Hematopoietic multipotent progenitor cell treated with erythropoietin and hydrocortisone succinate and interleukin-3 and kit ligand, for 17 days (in vitro differentiated cells): ENCODE measurements around the gene EXOG.

Source experiments
- DNase-seq: peaks from one replicate; pipeline ENCODE4 v3.0.0-alpha.2; 2015; ENCODE audit warnings: low spot score

EXOG gene

GRCh38 chr3:38473229-38473628 is 22.9 kb upstream of the EXOG start:
- DNase-seq = no peak

DNA sequence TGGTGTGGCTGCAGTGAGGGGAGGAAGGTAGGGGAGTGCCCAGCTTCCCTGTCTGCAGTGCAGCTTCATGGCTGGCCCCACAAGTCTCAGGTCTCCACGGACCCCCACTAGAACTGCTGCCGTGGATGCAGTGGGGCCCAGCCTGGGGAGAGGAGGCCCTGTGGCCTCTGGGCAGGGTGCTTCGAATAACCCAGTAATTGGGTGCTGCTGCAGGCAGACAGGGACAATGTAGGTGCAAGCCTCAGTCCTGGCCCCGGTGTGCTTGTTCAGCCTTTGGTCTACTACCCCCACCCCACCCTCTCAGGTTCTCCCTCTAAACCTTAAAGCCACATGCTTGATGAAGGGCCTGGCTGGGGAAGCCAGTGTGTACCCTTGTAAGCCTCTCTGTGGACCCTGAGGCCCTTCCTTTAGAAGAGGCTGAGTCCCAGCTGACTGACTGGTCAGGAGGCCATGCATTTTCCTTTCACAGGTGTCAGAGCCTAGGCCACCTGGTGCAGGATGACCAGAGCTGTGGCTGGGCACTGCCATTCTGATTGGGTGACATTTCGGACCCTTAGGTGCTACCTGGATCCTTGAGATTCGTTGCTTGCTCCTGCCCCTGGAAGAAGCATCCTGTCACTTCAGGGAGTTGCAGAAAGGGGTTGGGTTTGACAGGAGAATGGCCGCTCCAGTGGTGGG is 21.1 kb upstream of the EXOG start:
- DNase-seq = no peak

- no peak for DNase-seq
Observed at GRCh38 chr3:38475716-38476115, 20.4 kb upstream of the EXOG start.

GRCh38 chr3:38476157-38476756 is 19.9 kb upstream of the EXOG start:
- no peak for DNase-seq

- DNase-seq = no peak
Observed at GRCh38 chr3:38477057-38477820, 18.9 kb upstream of the EXOG start.

GRCh38 chr3:38477839-38478450 is 18.2 kb upstream of the EXOG start:
- no peak for DNase-seq

GRCh38 chr3:38478901-38479300 is 17.2 kb upstream of the EXOG start:
- no peak for DNase-seq

DNA sequence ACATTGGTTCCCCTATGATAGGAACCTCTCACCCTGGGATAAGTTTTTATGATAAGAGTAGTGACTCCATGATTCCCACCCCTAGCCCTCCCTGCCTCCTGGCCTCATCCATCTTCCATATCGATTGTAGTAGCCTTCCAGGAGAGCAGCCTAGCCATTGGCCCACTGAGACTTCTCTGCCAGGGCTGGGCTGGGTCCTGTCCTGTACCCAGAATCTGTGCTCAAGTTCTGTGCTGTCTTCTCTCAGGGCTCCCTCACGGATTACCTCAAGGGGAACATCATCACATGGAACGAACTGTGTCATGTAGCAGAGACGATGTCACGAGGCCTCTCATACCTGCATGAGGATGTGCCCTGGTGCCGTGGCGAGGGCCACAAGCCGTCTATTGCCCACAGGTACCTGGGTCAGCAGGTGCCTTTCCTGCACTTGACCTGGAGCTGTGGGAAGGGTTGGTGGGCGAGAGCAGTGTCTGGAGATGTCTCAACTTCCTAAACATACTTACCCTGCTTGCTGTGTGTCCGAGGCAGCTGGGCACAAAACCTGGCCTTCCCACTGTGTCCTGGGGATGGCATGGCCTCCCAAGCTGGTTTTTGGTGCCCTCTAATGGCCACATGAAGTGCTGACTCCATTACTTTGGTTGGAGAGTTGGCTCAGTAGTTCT is 16.6 kb upstream of the EXOG start:
- peak; percentile 51 for DNase-seq

- DNase-seq = no peak
Observed at GRCh38 chr3:38480093-38480445, 16.1 kb upstream of the EXOG start.

DNA sequence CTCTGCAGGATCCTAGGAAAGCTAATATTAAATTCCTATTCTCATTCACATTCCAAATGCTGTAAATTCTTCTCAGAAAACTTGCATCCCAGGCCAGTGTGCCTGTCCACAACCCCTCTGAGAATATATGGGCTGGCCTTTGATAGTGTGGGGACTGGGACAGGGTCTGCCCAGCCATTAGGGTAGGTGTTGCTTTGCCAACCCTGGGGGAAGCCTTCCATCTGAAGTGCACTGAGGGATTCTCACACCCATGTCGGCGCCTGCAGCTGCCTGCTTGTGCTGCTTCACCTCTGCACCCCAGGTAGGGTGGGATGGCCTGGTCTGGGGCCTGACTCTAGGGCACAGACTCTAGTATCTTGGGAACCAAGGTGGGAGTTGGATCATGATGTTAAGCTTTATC is 15.2 kb upstream of the EXOG start:
- DNase-seq = no peak

GRCh38 chr3:38482951-38483350 is 13.2 kb upstream of the EXOG start:
- DNase-seq = no peak

DNA sequence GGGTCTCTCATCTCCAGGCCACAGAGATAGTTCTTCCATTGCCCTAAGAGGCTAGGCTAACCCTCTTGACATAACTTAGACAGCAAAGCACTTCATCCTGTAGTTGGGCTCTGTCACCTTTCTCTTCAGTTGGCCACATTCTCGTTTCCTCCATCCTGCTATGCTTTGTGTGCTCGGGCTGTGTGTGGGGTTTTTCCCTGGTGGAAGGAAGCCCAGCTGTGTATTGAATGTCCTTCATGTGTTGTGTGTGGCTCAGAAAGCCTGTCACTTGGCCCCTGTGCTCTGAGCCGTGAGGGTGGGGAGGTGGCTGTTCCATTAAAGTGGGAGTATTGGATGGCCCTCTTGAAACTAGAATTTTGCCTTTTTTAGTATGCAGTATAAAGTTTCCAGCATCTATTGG is 8.8 kb upstream of the EXOG start:
- DNase-seq = no peak

- no peak for DNase-seq
Observed at GRCh38 chr3:38488949-38489348, 7.2 kb upstream of the EXOG start.

DNA sequence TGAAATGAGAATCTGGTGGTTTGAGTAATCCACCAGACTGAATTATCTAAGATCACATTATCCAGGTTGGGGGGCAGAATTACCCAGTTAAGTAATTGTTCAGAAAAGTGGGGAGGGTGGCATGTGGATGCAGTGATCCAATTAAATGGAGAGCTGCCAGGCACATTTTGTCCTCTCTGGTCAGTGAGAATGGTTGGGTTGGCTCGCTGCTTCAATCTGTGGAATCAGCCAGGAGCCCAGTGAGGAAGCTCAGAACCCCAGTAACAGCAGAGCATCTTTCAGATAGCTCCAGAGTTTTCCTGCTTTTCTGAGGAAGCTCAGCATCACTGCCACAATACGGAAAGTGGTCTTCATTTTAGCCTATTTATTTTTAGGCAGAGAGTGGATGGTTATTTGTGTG is 6.4 kb upstream of the EXOG start:
- no peak for DNase-seq

DNA sequence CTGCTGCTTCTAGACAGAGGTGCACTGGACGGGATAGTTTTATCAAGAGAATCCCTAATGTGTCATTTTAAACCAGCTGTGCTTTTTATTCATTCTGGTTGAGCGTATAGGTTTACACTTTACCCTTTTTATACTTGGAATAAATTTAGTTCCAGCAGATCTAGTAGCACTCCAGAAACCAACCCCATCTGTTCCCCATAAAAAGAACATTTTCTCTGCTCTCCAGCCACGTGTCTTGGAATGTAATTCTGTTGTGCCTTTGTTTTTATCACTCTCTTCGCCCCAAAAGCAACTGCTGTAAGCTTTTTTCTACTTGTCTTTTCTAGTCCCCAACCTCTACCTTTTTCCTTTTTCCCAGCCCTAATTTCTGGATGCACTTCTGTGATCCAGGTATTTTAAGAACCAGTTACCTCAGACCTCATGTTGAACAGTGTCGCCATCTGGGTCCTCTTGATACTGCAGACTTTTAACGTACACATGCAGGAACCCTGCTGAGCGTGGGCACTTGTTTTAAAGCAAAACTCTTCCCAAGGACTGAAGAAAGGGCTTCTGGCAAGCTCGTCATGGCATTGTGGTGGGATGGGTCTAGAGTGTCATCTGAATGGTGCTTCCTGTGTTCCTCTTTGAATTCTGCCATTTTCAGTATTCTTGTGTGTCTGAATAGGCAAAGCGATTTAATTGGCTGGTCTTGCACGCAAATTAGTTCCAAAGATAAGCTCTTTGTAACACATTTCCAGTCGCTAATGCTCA is 5.7 kb upstream of the EXOG start:
- no peak for DNase-seq

DNA sequence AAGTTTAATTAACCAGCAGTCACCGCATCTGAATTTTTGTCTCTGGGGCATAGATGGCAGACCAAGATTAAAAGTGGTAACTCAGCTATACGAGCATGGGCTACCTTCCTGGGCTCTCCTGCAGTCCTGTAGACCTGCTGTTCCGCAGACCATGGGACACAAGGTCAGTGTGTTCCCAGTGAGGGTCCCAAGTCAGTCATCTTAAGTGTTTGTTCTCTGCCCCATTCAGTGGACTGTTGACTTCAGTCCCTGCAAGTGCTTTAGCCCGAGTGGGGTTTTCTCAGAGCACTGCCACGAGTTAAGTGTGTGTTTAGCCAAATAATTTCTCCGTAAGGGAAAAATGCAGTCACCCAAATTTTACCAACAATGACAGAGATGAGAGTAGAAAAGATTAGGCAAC is 4.9 kb upstream of the EXOG start:
- no peak for DNase-seq

- DNase-seq = no peak
Observed at GRCh38 chr3:38493031-38493430, 3.1 kb upstream of the EXOG start.

DNA sequence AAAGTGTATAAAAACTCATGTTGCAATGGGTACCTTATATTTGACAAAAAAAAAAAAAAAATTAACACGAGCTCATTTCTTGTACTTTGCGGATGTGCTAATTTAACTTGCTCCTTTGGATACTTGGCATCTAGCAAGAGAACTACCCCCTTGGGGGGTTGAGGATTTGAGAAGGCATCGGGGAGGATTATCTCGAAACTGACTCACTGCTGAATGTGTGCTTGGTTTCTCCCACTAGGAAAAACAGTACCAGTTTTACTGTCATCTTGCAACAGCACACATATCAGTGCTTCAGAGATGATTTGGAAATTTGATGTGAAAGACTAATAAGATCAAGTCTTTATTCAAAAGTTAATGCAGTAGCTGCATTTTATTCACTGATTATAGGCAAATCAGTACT is 891 bp downstream of the EXOG start:
- no peak for DNase-seq

- DNase-seq = no peak
Observed at GRCh38 chr3:38500688-38501417, 4.7 kb downstream of the EXOG start.

GRCh38 chr3:38507120-38507519 is 11.0 kb downstream of the EXOG start:
- no peak for DNase-seq

DNA sequence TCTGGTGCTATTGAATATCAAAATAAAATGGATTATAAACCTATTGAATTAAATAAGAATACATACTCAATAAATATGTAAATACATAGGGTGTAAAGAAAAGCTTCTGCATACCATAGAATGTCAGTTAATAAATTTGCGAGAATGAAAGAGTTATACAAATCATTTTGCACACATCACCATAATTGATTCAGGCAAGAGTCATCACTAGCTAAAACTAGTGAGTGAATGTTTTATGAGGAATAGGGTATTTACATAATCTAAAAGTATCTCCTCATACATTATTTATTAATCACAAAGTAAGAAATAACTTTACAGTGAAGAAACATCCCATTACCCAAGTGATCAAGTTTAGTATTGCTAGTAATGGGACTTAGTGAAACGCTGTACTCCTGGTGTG is 13.6 kb downstream of the EXOG start:
- no peak for DNase-seq
